D721Med (cell line): ENCODE results near the gene C1QBP.

ENCODE experiments used
- DNase-seq: peaks from one replicate; pipeline ENCODE4 v3.0.0; 2011; ENCODE audit warnings: low spot score; ENCODE audit not compliant: insufficient read length
- FAIRE-seq: peaks from 2 replicates; lab custom pipeline; 2011; peaks lifted over from hg19 to GRCh38; lab: Jason Lieb, UNC
- CTCF ChIP-seq: IDR thresholded peaks from 2 replicates; pipeline ENCODE4 v1.5.1; 2012; ENCODE audit warnings: mild to moderate bottlenecking, control low read depth; ENCODE audit not compliant: insufficient read depth; ENCODE audit errors: missing control alignments

Gene C1QBP

GRCh38 chr17:5438716-5439445, at the start of gene C1QBP:
Gene C1QBP, minus strand, starts transcription at chr17:5439155. Its CDS starts 82 bp downstream, at chr17:5439073.
- no peak for FAIRE-seq
- DNase-seq, result peak; percentile 61
- peak; percentile 60 for TF ChIP-seq CTCF

GRCh38 chr17:5488752-5489151, 49.8 kb upstream of the C1QBP start:
- TF ChIP-seq CTCF, result no peak
- DNase-seq (no peak), FAIRE-seq (no peak)

- TF ChIP-seq CTCF, result no peak
- DNase-seq (peak; percentile 86), FAIRE-seq (no peak)
These were observed 47.5 kb upstream of the C1QBP start, which contains the start of gene MIS12 for GRCh38 chr17:5486206-5487124. Gene MIS12, plus strand, starts transcription at chr17:5486566. Its CDS starts 2,297 bp downstream, at chr17:5488863.

GRCh38 chr17:5485270-5486205, 46.6 kb upstream of the C1QBP start, which contains the start of gene DERL2:
Gene DERL2, minus strand, starts transcription at chr17:5486178. Its CDS starts 17 bp downstream, at chr17:5486161.
- FAIRE-seq (no peak), DNase-seq (no peak)
- no peak for TF ChIP-seq CTCF

GRCh38 chr17:5481451-5481850, 42.5 kb upstream of the C1QBP start:
- DNase-seq, result no peak
- no peak for FAIRE-seq
- TF ChIP-seq CTCF, result no peak

- DNase-seq (no peak), FAIRE-seq (no peak)
- no peak for TF ChIP-seq CTCF
These were observed 42.0 kb upstream of the C1QBP start for GRCh38 chr17:5480962-5481361.
